ENCODE measurements around the gene ROS1. TPM values are rescaled to one million over a fixed set of nuclear protein-coding genes. Genes with fewer than 3 reads are reported as not detected.

Gene ROS1
- total and polyA plus RNA-seq, 2 donors (not counting 1 experiment from before 2014, with no cell fraction given) = not detected

DNA sequence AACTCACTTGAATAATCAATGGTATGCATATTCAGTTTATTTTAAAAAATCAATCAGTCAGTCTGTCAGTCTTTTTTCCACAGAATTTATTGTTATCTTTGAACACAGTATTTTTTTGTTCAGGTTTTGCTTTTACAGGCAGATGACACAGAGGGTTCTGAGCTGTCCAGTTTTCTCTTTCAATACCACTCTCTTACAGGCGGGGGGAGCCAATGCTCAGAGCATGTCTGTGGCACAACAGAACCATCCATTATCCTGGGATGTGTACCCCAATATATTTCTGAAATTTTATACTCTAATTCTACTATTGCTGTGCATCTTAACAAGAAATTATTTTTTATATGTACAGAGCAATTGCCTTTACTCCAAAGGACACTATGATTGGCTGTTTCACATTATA lies 21.2 kb downstream of the ROS1 start:
- POLR2A ChIA-PET = no interaction called here
- no peak overlapping the region for H3K9ac ChIP-seq (ENCODE audit: low read length)
- no peaks in the 10 kb centered on the region for H3K9me3 Mint-ChIP-seq (ENCODE audit: insufficient read depth)
- ATAC-seq (ENCODE audit: low read depth) (no peak), DNase-seq (no peak)
- TF ChIP-seq EZH2 (IDR thresholded peaks at IDR 0.05; ENCODE audit: borderline replicate concordance, insufficient read depth, low read depth, low read length, poor library complexity, severe bottlenecking) = no peak
- TF ChIP-seq, protein P1, sequence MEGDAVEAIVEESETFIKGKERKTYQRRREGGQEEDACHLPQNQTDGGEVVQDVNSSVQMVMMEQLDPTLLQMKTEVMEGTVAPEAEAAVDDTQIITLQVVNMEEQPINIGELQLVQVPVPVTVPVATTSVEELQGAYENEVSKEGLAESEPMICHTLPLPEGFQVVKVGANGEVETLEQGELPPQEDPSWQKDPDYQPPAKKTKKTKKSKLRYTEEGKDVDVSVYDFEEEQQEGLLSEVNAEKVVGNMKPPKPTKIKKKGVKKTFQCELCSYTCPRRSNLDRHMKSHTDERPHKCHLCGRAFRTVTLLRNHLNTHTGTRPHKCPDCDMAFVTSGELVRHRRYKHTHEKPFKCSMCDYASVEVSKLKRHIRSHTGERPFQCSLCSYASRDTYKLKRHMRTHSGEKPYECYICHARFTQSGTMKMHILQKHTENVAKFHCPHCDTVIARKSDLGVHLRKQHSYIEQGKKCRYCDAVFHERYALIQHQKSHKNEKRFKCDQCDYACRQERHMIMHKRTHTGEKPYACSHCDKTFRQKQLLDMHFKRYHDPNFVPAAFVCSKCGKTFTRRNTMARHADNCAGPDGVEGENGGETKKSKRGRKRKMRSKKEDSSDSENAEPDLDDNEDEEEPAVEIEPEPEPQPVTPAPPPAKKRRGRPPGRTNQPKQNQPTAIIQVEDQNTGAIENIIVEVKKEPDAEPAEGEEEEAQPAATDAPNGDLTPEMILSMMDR (IDR thresholded peaks at IDR 0.05) = no peak
- H4K20me1 ChIP-seq (ENCODE audit: control insufficient read depth, insufficient read depth, low read length, poor library complexity, severe bottlenecking) = no peaks in the 10 kb centered on the region
- no peak overlapping the region for H3K4me3 ChIP-seq (ENCODE audit: control extremely low read depth in 1 of 5, extremely low read depth in 1 of 5, insufficient read depth in 1 of 5, low read depth in 2 of 5, low read length in 4 of 5)
- no peaks in the 10 kb centered on the region for H3K4me1 ChIP-seq (ENCODE audit: control insufficient read depth in 2 of 2, insufficient read depth in 2 of 2, low read length in 2 of 2)
- intact Hi-C loops (cut with micrococcal nuclease) = no loop called here
- no peaks in the 10 kb centered on the region for H3K79me2 ChIP-seq (ENCODE audit: control insufficient read depth, insufficient read depth, low read length)
- no peak overlapping the region for H3K27ac Mint-ChIP-seq
- CTCF ChIA-PET = no interaction called here
- WGBS (ENCODE audit: insufficient coverage) = no CpG with 5 or more reads among the region's 1 CpG
- no peaks in the 10 kb centered on the region for H3K36me3 ChIP-seq (replicated peaks in 1 of 2; ENCODE audit: control extremely low read depth in 1 of 2, control insufficient read depth in 1 of 2, extremely low read depth in 1 of 2, insufficient read depth in 2 of 2, low read length in 1 of 2)
- no peaks in the 10 kb centered on the region for H3K9me3 ChIP-seq (ENCODE audit: control extremely low read depth in 1 of 3, control insufficient read depth in 2 of 3, insufficient read depth in 1 of 3, low read length in 2 of 3)
- no peak overlapping the region for H3K27ac ChIP-seq (ENCODE audit: low read length in 2 of 2)
- no peak overlapping the region for H2AFZ ChIP-seq (ENCODE audit: insufficient read depth, low read depth, low read length, poor library complexity, severe bottlenecking)
- no peak overlapping the region for H3K4me3 Mint-ChIP-seq
- H3K27me3 ChIP-seq (replicated peaks in 1 of 4; ENCODE audit: control extremely low read depth in 1 of 4, control insufficient read depth in 3 of 4, insufficient read depth in 4 of 4, low read length in 3 of 4) = no peaks in the 10 kb centered on the region
- no peak overlapping the region for H3K4me2 ChIP-seq (replicated peaks; ENCODE audit: low read depth, low read length, poor library complexity, severe bottlenecking)
- peaks cover 3% of the 10 kb centered on the region for H3K27me3 Mint-ChIP-seq
- H3K4me1 Mint-ChIP-seq = no peaks in the 10 kb centered on the region

DNA sequence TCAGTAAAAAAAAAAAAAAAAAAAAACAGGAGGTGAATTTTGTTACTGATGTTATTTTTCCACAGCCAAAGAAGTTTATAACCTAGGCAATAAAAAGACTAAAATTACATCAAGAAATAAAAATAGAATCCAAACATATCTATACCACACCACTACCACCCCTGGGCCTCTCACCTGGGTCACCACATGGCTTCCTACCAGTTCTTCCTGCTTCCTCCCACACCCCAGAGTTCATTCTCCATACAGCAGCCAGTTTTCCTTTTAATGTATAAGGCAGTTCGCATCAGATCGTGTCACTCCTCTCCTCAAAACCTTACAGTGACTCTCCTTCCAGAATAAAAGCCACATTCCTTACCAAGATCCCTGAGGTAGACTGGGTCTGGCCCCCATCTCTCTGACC lies 23.9 kb downstream of the ROS1 start:
- Histone ChIP-seq H3K4me1 (ENCODE audit: control insufficient read depth in 2 of 2, insufficient read depth in 2 of 2, low read length in 2 of 2) (no peaks in the 10 kb centered on the region), H4K20me1 (ENCODE audit: control insufficient read depth, insufficient read depth, low read length, poor library complexity, severe bottlenecking) (no peaks in the 10 kb centered on the region), H3K4me2 (replicated peaks; ENCODE audit: low read depth, low read length, poor library complexity, severe bottlenecking) (no peak overlapping the region), H3K9ac (ENCODE audit: low read length) (no peak overlapping the region), H3K9me3 (ENCODE audit: control extremely low read depth in 1 of 3, control insufficient read depth in 2 of 3, insufficient read depth in 1 of 3, low read length in 2 of 3) (no peaks in the 10 kb centered on the region), H3K4me3 (ENCODE audit: control extremely low read depth in 1 of 5, extremely low read depth in 1 of 5, insufficient read depth in 1 of 5, low read depth in 2 of 5, low read length in 4 of 5) (no peak overlapping the region), H3K36me3 (replicated peaks in 1 of 2; ENCODE audit: control extremely low read depth in 1 of 2, control insufficient read depth in 1 of 2, extremely low read depth in 1 of 2, insufficient read depth in 2 of 2, low read length in 1 of 2) (no peaks in the 10 kb centered on the region), H3K27me3 (replicated peaks in 1 of 4; ENCODE audit: control extremely low read depth in 1 of 4, control insufficient read depth in 3 of 4, insufficient read depth in 4 of 4, low read length in 3 of 4) (no peaks in the 10 kb centered on the region), H2AFZ (ENCODE audit: insufficient read depth, low read depth, low read length, poor library complexity, severe bottlenecking) (no peak overlapping the region), H3K27ac (ENCODE audit: low read length in 2 of 2) (no peak overlapping the region), H3K79me2 (ENCODE audit: control insufficient read depth, insufficient read depth, low read length) (no peaks in the 10 kb centered on the region)
- Mint-ChIP-seq H3K9me3 (ENCODE audit: insufficient read depth) (no peaks in the 10 kb centered on the region), H3K27me3 (no peaks in the 10 kb centered on the region), H3K27ac (no peak overlapping the region), H3K4me1 (no peaks in the 10 kb centered on the region), H3K4me3 (no peak overlapping the region)
- CTCF ChIA-PET = no interaction called here
- POLR2A ChIA-PET = no interaction called here
- 49% methylated on average over 2 of the region's 2 CpGs for WGBS (ENCODE audit: insufficient coverage)
- DNase-seq = no peak
- TF ChIP-seq, protein P1 (IDR thresholded peaks at IDR 0.05) = no peak
- TF ChIP-seq EZH2 (IDR thresholded peaks at IDR 0.05; ENCODE audit: borderline replicate concordance, insufficient read depth, low read depth, low read length, poor library complexity, severe bottlenecking) = no peak
- intact Hi-C loops (cut with micrococcal nuclease) = no loop called here
- ATAC-seq (ENCODE audit: low read depth) = no peak

All from B cell (primary cell).